HG03139 (cell line): Measurements from ENCODE around the gene PDIK1L.
"Not testable (repeated sequence)": the region's sequence is repeated elsewhere in the genome, so short reads cannot be mapped to it uniquely, and the experiment has no call there.

Experiments
- ATAC-seq: cut with Tn5 transposase; IDR thresholded peaks from one replicate; pipeline ENCODE4 v1.9.1; 2021; ENCODE audit not compliant: unreplicated experiment

Gene PDIK1L

GRCh38 chr1:26089125-26089524, 22.5 kb upstream of the PDIK1L start:
- no peak for ATAC-seq

DNA sequence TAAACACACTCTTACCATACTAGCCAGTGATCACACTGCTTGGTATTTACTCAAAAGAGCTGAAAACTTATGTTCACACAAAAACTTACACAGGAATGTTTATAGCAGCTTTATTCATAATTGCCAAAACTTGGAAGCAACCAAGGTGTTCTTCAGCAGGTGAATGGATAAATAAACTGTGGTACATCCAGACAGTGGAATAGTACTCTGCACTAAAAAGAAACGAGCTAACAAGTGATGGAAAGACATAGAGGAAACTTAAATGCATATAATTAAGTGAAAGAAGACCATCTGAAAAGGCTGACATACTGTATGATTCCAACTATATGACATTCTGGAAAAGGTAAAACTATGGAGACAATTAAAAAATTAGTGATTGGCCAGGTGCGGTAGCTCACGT, 20.7 kb upstream of the PDIK1L start:
- no peak for ATAC-seq

DNA sequence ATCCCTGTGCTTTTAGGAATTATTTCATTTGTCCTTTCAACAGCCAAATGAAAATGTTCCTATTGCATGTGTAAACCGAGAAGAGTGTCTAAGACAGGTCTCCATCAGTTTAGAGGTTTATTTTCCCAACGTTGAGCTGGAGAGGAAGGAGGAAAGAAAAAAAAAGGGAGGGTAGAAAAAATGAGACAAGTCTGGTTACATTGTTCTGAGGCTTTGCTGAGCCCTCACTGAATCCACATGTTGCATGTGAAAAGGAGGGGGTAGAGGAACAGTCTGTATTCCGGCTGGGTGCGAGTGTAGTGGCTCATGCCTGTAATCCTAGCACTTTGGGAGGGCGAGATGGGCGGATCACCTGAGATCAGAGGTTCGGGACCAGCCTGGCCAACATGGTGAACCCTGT, 19.2 kb upstream of the PDIK1L start:
- no peak for ATAC-seq

DNA sequence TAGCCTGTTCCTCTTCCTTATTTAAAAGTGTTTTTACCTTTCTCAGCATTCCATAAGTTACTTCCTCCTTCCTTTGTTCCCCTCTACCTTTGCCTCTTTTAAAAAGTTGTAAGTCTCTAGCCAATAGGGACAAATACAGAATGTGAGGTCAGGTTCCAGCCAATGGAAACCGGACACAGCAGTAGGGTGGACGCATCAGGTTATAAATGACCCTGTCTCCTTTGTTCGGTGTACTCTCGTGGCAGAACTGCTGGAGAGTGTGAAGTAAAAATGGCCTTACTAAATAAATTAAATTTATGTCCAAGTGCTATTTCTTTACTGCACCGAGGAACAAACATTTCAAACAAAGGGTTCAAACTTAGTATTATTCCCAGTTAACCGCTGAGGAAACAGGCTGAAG, 18.1 kb upstream of the PDIK1L start:
- not testable (repeated sequence) for ATAC-seq

DNA sequence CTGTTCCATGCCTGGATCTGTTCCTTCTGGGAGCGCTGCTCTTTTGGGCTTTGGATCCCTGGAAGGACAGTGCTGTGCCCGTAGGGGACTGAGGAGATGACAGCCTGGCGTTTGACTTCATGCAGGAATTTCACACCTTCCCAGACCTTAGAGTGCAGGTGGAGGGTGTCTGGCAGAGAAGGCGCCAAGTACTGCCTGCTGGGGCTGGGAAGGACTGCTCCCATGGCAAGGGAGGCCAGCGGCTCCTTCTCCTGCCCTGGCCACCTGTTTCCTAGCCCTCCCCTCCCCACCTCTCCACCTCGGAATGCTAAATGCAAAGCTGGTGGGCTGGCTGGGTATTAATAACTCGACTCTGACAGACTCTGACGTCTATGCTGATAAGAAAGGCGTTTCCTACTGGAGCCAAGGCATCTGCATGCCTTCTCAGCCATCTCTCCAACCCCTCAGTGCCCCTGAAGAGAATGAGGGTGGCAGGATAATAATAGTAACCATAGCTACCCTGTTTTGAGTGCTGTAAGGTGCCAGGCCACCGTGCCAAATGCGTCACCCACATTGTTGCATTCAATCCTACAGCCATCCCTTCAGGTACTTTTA, 17.5 kb upstream of the PDIK1L start:
- no peak for ATAC-seq

DNA sequence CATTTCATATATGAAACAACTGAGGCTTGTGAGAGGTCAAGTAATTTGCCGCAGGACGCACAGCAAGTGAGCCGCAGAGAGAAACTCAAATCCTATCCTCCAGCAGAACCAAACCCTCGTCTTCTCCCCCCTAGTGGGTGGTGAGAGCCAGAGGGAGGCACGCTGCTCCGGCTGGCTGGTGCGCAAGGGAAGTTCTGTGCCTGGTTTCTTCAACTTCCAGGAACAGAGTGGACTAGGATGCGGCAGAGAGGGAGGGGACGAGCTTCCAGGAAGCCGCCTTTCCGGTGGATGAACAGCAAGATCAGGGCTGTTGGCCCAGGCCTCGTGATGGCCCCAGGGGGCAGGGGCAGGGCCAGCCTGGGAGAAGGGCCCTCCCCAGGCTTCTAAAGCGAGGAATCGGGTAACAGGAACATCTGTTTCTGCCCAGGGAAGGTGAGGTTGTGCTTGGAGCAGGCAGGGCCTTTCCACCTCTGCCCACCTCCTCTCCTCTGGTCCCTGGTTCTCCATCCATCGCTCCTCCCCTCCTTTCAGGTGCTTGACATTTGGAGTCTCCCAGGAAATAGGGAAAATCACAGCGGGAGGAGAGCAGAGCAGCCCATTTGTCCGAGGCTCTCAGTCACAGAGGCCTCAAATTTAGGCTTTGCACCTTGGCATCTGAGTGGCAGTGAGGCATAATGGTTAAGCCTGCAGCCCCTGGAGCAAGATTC, 16.8 kb upstream of the PDIK1L start:
- ATAC-seq, result no peak

DNA sequence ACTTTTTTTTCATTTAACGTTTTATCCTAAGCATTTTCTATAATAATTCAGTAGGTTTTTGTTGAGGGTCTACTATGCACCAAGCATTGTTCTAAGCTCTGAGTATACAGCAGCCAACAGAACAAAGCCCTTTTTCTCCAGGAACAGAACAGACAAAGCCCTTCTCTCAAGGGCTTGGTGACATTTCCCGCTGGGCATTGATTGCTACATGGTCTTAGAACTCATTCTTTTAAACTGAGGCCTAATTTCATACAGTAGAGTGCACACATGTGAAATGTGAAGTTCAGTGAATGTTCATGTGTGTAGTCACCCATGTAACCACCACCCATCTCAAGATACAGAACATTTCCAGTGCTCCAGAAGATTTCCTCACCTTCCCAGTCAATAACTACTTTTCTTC, 15.2 kb upstream of the PDIK1L start:
- ATAC-seq, result no peak

DNA sequence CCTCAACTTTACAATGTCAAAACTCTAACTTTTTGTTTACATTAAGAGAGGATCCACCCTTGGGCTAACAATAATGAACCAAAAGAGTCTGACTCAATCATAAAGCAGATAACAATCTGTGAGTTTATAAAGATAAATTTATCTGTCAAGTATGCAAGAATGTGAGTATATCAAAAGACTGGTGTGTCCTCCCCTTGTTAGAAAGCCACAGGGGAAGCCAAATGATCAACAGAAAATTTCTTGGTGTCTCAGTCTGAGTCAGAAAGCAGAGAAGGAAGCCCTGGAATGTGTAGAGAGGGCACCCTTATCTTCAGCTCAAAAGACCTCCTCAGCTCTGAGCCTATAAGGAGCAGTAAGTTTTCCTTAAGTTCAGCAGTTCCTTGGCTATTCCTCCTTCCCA, 13.9 kb upstream of the PDIK1L start:
- ATAC-seq, result no peak

DNA sequence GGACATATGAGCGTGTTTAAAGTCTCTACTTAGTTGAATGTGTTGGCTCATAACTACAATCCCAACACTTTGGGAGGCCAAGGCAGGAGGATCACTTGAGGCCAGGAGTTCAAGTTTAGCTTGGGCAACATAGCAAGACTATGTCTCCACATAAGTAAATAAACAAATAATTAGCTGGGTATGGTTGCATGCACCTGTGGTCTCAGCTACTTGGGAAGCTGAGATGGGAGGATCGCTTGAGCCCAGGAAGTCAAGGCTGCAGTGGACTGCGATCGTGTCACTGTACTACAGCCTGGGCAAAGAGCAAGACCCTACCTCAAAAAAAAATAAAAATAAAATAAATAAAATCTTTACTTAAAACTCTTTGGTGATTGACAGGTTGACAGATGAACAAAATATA, 13.0 kb upstream of the PDIK1L start:
- ATAC-seq, result no peak

DNA sequence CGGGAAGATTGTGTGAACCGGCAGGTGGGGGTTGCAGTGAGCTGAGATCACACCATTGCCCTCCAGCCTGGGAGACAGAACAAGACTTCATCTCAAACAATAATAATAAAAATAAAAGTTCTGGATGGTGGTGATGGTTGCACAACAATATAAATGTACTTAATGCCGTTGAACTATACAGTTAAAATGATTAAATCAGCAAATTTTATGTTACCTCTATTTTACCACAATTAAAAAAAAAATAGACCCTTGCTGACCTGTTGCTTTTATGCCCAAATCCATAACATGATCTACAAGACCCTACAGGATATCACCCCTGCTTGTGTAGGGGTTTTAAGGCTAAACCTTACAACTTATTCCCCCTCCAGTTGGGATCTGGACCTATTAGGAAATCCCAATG, 11.8 kb upstream of the PDIK1L start:
- no peak for ATAC-seq

GRCh38 chr1:26100204-26100603, 11.4 kb upstream of the PDIK1L start:
- ATAC-seq, result not testable (repeated sequence)

GRCh38 chr1:26102119-26102518, 9.5 kb upstream of the PDIK1L start:
- no peak for ATAC-seq

- ATAC-seq, result no peak
Observed at GRCh38 chr1:26102526-26102925, 9.1 kb upstream of the PDIK1L start.

GRCh38 chr1:26105226-26105548, 6.4 kb upstream of the PDIK1L start:
- not testable (repeated sequence) for ATAC-seq

- ATAC-seq, result no peak
Observed at GRCh38 chr1:26109229-26110164, 2.1 kb upstream of the PDIK1L start.

DNA sequence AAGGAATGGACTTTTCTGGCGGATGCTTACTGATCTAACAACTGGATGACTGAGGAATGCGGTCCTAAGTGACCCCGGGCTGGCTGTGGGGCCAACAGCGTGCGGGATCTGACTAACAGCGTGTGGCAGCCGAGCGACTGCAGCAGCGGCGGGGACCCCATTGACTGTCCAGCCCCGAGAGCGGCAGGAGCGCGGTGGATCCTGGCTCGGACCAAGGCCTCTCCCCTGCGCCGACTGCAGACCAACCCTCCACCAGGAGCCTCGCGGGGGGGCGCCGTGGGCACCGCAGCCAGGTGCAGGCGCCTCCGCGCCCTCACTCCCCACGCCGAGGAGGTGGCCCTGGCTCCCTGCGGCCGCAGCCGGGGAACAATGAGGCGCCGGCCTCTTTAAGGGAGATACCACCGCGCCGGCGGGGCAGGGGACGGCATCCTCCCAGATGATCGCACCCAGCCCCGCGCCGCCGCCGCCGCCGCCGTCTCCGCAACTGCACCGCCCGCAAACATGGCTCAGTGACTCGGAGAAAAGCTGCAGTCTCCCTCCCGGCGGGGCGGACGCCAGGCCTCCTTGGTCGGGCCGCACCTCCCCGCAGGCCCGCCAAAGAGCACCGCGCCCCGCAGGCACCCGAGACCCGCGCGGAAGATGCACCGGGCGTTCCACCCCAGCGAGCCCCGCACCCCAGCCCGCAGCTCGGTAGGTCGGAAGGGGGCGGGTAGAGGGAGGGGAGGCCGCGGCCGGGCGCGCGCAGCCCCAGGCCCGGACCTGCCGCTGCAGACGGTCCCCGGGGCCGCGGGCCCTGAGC, 694 bp upstream of the PDIK1L start:
- ATAC-seq, result peak; percentile 38

DNA sequence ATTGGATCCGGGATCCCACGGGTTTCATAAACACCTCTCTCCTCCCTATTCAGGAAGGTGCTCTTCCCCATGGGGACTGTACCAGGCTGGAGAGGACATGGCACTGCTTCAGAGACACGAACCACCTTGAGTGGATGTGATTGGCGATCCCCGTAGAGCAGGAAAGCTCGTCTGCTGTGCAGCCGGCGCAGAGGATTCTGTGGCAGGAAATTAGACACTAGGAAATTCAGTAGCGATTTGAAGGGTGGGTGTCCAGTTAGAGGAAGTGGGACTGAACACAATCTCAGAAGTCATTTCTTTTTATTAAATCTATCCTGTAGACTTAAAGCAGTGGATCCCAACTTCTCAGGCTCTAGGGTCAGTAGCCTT, 767 bp downstream of the PDIK1L start:
- ATAC-seq, result no peak

GRCh38 chr1:26114165-26114927, 2.7 kb downstream of the PDIK1L start:
- no peak for ATAC-seq

- ATAC-seq, result no peak
Observed at GRCh38 chr1:26119892-26120608, 8.4 kb downstream of the PDIK1L start.
